H9 (cell line): ENCODE results near the gene PA2G4. TPM values are rescaled to one million over a fixed set of nuclear protein-coding genes. Genes with fewer than 3 reads are reported as not detected.
A peak's percentile ranks its signal among the peaks of the same experiment; 100 is the strongest.

Source experiments
- DNase-seq: peaks from one replicate; pipeline ENCODE4 v3.0.0-alpha.2; 2017
- H2AFZ ChIP-seq: one replicate; pipeline ENCODE4 v1.6.1; 2013; ENCODE audit warnings: mild to moderate bottlenecking, low read length, control low read depth, moderate library complexity
- H2AK5ac ChIP-seq: 2 replicates; pipeline ENCODE4 v1.6.1; 2013; ENCODE audit warnings: low read length, control low read depth, mixed read lengths; ENCODE audit not compliant: insufficient read length
- H2BK120ac ChIP-seq: one replicate; pipeline ENCODE4 v1.6.1; 2013; ENCODE audit warnings: low read depth, mild to moderate bottlenecking, low read length, control low read depth, inconsistent platforms; ENCODE audit not compliant: poor library complexity, severe bottlenecking
- H2BK12ac ChIP-seq: 2 replicates; pipeline ENCODE4 v1.6.1; 2013; ENCODE audit warnings: low read length, control low read depth, mixed read lengths, low read depth; ENCODE audit not compliant: insufficient read length
- H2BK15ac ChIP-seq: 2 replicates; pipeline ENCODE4 v1.6.1; 2013; ENCODE audit warnings: low read depth, low read length, control low read depth
- H2BK20ac ChIP-seq: one replicate; pipeline ENCODE4 v1.6.1; 2013; ENCODE audit warnings: low read depth, mild to moderate bottlenecking, low read length, control low read depth, inconsistent platforms; ENCODE audit not compliant: poor library complexity, severe bottlenecking
- H2BK5ac ChIP-seq: 2 replicates; pipeline ENCODE4 v1.6.1; 2013; ENCODE audit warnings: low read length, control low read depth, mixed read lengths; ENCODE audit not compliant: insufficient read length
- H3K14ac ChIP-seq: 2 replicates; pipeline ENCODE4 v1.6.1; 2013; ENCODE audit warnings: low read length, control low read depth; ENCODE audit not compliant: insufficient read depth
- H3K18ac ChIP-seq: 2 replicates; pipeline ENCODE4 v1.6.1; 2013; ENCODE audit warnings: low read depth, mild to moderate bottlenecking, mixed read lengths, low read length, control low read depth; ENCODE audit not compliant: insufficient read length
- H3K23ac ChIP-seq: 2 replicates; pipeline ENCODE4 v1.6.1; 2013; ENCODE audit warnings: low read length, control low read depth, mixed read lengths, low read depth; ENCODE audit not compliant: insufficient read length
- H3K23me2 ChIP-seq: 2 replicates; pipeline ENCODE4 v1.6.1; 2013; ENCODE audit warnings: low read depth, mild to moderate bottlenecking, mixed read lengths, low read length, control low read depth; ENCODE audit not compliant: insufficient read length, poor library complexity, severe bottlenecking
- H3K27ac ChIP-seq: 2 replicates; pipeline ENCODE4 v1.5.1; 2013; ENCODE audit warnings: low read length, control low read depth, mixed read lengths, low read depth; ENCODE audit not compliant: insufficient read length
- H3K27me3 ChIP-seq: 2 replicates; pipeline ENCODE4 v1.6.1; 2013; ENCODE audit warnings: low read length, control low read depth, inconsistent platforms; ENCODE audit not compliant: insufficient read depth
- H3K4ac ChIP-seq: 2 replicates; pipeline ENCODE4 v1.6.1; 2013; ENCODE audit warnings: low read depth, mild to moderate bottlenecking, control low read depth, inconsistent platforms, low read length, moderate library complexity
- H3K4me1 ChIP-seq: 2 replicates; pipeline ENCODE4 v1.6.1; 2013; ENCODE audit warnings: low read length, control low read depth, inconsistent platforms; ENCODE audit not compliant: insufficient read depth
- H3K4me2 ChIP-seq: 2 replicates; pipeline ENCODE4 v1.6.1; 2013; ENCODE audit warnings: low read length, control low read depth, mixed read lengths; ENCODE audit not compliant: insufficient read length, insufficient read depth
- H3K56ac ChIP-seq: 2 replicates; pipeline ENCODE4 v1.6.1; 2013; ENCODE audit warnings: low read depth, mild to moderate bottlenecking, mixed read lengths, low read length, control low read depth; ENCODE audit not compliant: insufficient read length
- H3K79me1 ChIP-seq: 2 replicates; pipeline ENCODE4 v1.6.1; 2013; ENCODE audit warnings: low read depth, mild to moderate bottlenecking, moderate library complexity, low read length, control low read depth, inconsistent platforms; ENCODE audit not compliant: insufficient read depth, poor library complexity, severe bottlenecking
- H3K79me2 ChIP-seq: 2 replicates; pipeline ENCODE4 v1.6.1; 2013; ENCODE audit warnings: low read length, control low read depth, inconsistent platforms; ENCODE audit not compliant: insufficient read depth
- H3K9ac ChIP-seq: 2 replicates; pipeline ENCODE4 v1.6.1; 2013; ENCODE audit warnings: low read length, control low read depth, mixed read lengths; ENCODE audit not compliant: insufficient read length; ENCODE audit errors: extremely low read depth
- H3K9me3 ChIP-seq: one replicate; pipeline ENCODE4 v1.6.1; 2013; ENCODE audit warnings: low read depth, low read length, inconsistent platforms; ENCODE audit not compliant: control insufficient read depth
- H3T11ph ChIP-seq: one replicate; pipeline ENCODE4 v1.6.1; 2013; ENCODE audit warnings: mild to moderate bottlenecking, low read length, control low read depth, inconsistent platforms
- H4K20me1 ChIP-seq: one replicate; pipeline ENCODE4 v1.6.1; 2013; ENCODE audit not compliant: control insufficient read depth, insufficient read length, insufficient read depth
- H4K5ac ChIP-seq: 2 replicates; pipeline ENCODE4 v1.6.1; 2013; ENCODE audit warnings: low read depth, mild to moderate bottlenecking, mixed read lengths, low read length, control low read depth; ENCODE audit not compliant: insufficient read length
- H4K8ac ChIP-seq: replicated peaks from 2 replicates; pipeline ENCODE4 v1.6.1; 2013; ENCODE audit warnings: low read length, control low read depth, mixed read lengths, low read depth; ENCODE audit not compliant: insufficient read length
- H4K91ac ChIP-seq: 2 replicates; pipeline ENCODE4 v1.6.1; 2013; ENCODE audit warnings: low read depth, mild to moderate bottlenecking, moderate library complexity, mixed read lengths, low read length, control low read depth; ENCODE audit not compliant: insufficient read length
- H3K27ac Mint-ChIP-seq, 3 experiments: 2 replicates in 2 of 3; 3 replicates in 1 of 3; pipeline ENCODE4 v1.8.0; 2020 to 2021; ENCODE audit warnings: mixed read lengths in 3 of 3, mild to moderate bottlenecking in 1 of 3, moderate library complexity in 1 of 3
- H3K27me3 Mint-ChIP-seq: 2 replicates; pipeline ENCODE4 v1.8.0; 2021; ENCODE audit warnings: low read depth, mild to moderate bottlenecking, moderate library complexity, mixed read lengths
- H3K36me3 Mint-ChIP-seq, 3 experiments: 2 replicates in 2 of 3; 3 replicates in 1 of 3; pipeline ENCODE4 v1.8.0; 2020 to 2021; ENCODE audit warnings: low read depth in 3 of 3, mixed read lengths in 3 of 3; ENCODE audit not compliant: insufficient read depth in 1 of 3
- H3K4me1 Mint-ChIP-seq, 2 experiments: 2 replicates each; pipeline ENCODE4 v1.8.0; 2020; ENCODE audit warnings: mixed read lengths in 2 of 2
- H3K4me3 Mint-ChIP-seq, 2 experiments: 2 replicates in 1 of 2; 3 replicates in 1 of 2; pipeline ENCODE4 v1.8.0; 2020 to 2021; ENCODE audit warnings: mild to moderate bottlenecking in 2 of 2, mixed read lengths in 2 of 2, moderate library complexity in 1 of 2
- H3K9me3 Mint-ChIP-seq, 2 experiments: 2 replicates in 1 of 2; 3 replicates in 1 of 2; pipeline ENCODE4 v1.8.0; 2020; ENCODE audit warnings: mild to moderate bottlenecking in 2 of 2, mixed read lengths in 2 of 2, moderate library complexity in 1 of 2
- CTCF ChIP-seq: fragments of 200-600 bp; sonication (generic); conservative IDR thresholded peaks from 3 replicates; pipeline ENCODE4 v1.8.0; 2021; ENCODE audit warnings: antibody characterized with exemption, mild to moderate bottlenecking
- WGBS: extraction: QIAGEN DNeasy Blood & Tissue Kit; methylation state at CpG from one replicate; pipeline ENCODE4 v1.1.7; 2013; ENCODE audit warnings: missing lambda C conversion rate, low lambda C conversion rate, mixed read lengths; ENCODE audit not compliant: insufficient read length; ENCODE audit errors: extremely low coverage; 5-methylcytosine and 5-hydroxymethylcytosine counted together
- total RNA-seq: library from RNA; stranded (reverse); gene quantifications from 2 replicates; pipeline ENCODE4 v1.2.1, GENCODE V29; 2021

Gene PA2G4
- total RNA-seq, 1 experiment from 2014 or later, result 248 TPM

DNA sequence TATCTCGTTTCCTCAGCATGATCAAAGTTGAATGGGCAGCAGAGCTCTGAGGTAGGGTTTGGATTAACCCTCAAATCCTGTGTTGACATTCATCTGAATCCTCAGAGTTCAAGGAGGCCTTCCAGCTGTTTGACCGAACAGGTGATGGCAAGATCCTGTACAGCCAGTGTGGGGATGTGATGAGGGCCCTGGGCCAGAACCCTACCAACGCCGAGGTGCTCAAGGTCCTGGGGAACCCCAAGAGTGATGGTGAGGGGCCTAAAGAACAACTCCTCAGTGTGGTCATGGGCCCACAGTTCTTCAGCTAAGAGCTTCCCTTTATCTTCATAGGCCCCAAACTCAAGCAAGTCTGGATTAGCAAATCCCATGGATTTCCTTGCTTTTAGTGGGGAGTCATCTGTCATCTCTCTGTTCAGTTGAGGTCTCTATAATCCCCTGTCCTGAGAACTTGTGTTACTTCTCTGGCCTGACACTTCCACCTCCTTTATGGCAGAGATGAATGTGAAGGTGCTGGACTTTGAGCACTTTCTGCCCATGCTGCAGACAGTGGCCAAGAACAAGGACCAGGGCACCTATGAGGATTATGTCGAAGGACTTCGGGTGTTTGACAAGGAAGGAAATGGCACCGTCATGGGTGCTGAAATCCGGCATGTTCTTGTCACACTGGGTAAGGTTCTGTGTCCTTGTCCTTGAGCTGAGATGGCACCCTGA is 55.3 kb downstream of the PA2G4 start:
- WGBS, result no CpG with 5 or more reads among the region's 8 CpGs
- peaks cover 49 to 68% of the 10 kb centered on the region in 2 experiments for H3K4me1 Mint-ChIP-seq
- no peak for TF ChIP-seq CTCF
- Histone ChIP-seq H3K27ac (no peak overlapping the region), H2BK15ac (no peak overlapping the region), H3K56ac (no peak overlapping the region), H4K20me1 (no peaks in the 10 kb centered on the region), H2BK5ac (no peak overlapping the region), H3K4me1 (peaks cover 5% of the 10 kb centered on the region; the same call in 1 of the 2 replicates), H3K79me2 (peaks cover 3% of the 10 kb centered on the region; the same call in 1 of the 2 replicates), H3K18ac (peak overlapping the region; percentile 9), H2BK20ac (no peak overlapping the region), H3K14ac (peak overlapping the region; percentile 1; the same call in 1 of the 2 replicates), H3K4me2 (peak overlapping the region; percentile 80), H4K8ac (no peak overlapping the region), H2BK120ac (no peak overlapping the region), H2AK5ac (no peak overlapping the region), H3K23ac (no peak overlapping the region), H3T11ph (no peak overlapping the region), H2AFZ (no peak overlapping the region), H3K27me3 (no peaks in the 10 kb centered on the region), H2BK12ac (no peak overlapping the region), H4K5ac (no peak overlapping the region), H3K23me2 (peaks cover 15% of the 10 kb centered on the region), H4K91ac (no peak overlapping the region), H3K9me3 (no peaks in the 10 kb centered on the region), H3K9ac (peak overlapping the region; percentile 98), H3K79me1 (peaks cover 2% of the 10 kb centered on the region), H3K4ac (no peak overlapping the region; the same call in 1 of the 2 replicates)
- H3K27me3 Mint-ChIP-seq, result peaks cover 10% of the 10 kb centered on the region; the same call in 1 of the 2 replicates
- H3K36me3 Mint-ChIP-seq, result peaks cover 67 to 82% (median 72%) of the 10 kb centered on the region in 3 experiments
- H3K4me3 Mint-ChIP-seq, result peak overlapping the region; percentile 93 to 96
- no peak for DNase-seq
- H3K9me3 Mint-ChIP-seq, result peaks cover 0 to 4% of the 10 kb centered on the region in 2 experiments; a peak in 3 of 5 replicates
- H3K27ac Mint-ChIP-seq, result peak overlapping the region in 2 of 3 experiments; percentile 96 to 97; a peak in 5 of 7 replicates
